GM12892 (cell line): ENCODE data around the gene WDFY1.

ENCODE experiments used
- POLR2A ChIP-seq: IDR thresholded peaks from 2 replicates; pipeline ENCODE4 v1.6.1; 2011; ENCODE audit warnings: low read depth, low read length, control low read depth
- POLR2AphosphoS5 ChIP-seq: IDR thresholded peaks from 2 replicates; pipeline ENCODE4 v1.6.1; 2011; ENCODE audit warnings: low read depth, low read length, control low read depth
- TAF1 ChIP-seq: IDR thresholded peaks from 2 replicates; pipeline ENCODE4 v1.6.1; 2011; ENCODE audit warnings: low read depth, mild to moderate bottlenecking, control low read depth, low read length, borderline replicate concordance

DNA sequence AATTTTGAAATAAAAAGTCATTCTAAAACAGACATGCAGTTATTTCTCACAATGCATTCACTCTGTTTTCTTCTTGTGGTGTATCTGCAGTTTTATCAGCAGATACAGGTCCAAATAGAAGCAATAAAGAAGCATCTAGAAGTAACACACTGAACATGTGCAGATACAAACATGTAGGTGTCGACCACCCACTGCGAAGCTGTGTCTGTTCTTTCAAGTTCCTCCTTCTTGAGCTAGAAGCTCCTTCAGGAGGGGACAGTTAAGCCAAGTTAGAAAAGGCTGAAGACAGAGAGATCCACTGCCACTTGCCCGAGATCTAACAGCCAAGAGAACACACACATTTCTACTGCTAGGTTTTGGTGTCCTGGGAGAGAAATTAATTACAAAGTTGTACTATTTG is 30.1 kb downstream of the WDFY1 start:
- TF ChIP-seq TAF1 (no peak), POLR2A (no peak), POLR2AphosphoS5 (no peak)
